Activated naive CD4-positive, alpha-beta T cell treated with anti-CD3 and anti-CD28 coated beads, Interleukin-2, amount 50 U/mL, for 24 hours (primary cell): ENCODE data around the gene CTBP2.
"Not testable (repeated sequence)": the region's sequence is repeated elsewhere in the genome, so short reads cannot be mapped to it uniquely, and the experiment has no call there.

Experiments used
- H3K27ac Mint-ChIP-seq: one replicate; pipeline ENCODE4 v1.8.0; 2021; ENCODE audit warnings: mild to moderate bottlenecking, mixed read lengths
- H3K27me3 Mint-ChIP-seq: one replicate; pipeline ENCODE4 v1.8.0; 2021; ENCODE audit warnings: mixed read lengths
- H3K36me3 Mint-ChIP-seq: one replicate; pipeline ENCODE4 v1.8.0; 2021; ENCODE audit warnings: mixed read lengths
- H3K4me1 Mint-ChIP-seq: one replicate; pipeline ENCODE4 v1.8.0; 2021; ENCODE audit warnings: mixed read lengths
- H3K4me3 Mint-ChIP-seq: one replicate; pipeline ENCODE4 v1.8.0; 2021; ENCODE audit warnings: mild to moderate bottlenecking, mixed read lengths
- H3K9me3 Mint-ChIP-seq: one replicate; pipeline ENCODE4 v1.8.0; 2021; ENCODE audit warnings: mixed read lengths

Gene CTBP2

DNA sequence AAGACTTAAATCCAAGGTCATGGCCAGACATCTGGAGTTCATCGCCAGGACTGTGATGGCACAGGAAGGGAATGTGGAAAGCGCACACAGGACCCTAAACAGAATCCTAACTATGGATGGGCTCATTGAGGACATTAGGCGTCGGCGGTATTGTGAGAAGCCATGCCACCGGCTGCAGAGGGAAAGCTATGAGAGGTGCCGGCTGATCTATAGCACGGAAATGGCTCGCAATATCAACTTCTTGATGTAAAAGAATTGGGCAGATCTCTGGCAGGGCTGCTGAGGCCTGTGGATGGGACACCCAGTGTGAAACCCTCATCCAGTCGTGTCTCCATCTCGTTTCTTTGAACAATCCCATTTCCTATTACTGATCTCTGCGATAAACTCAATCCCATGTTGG is 6.3 kb upstream of the CTBP2 start:
- H3K27me3 Mint-ChIP-seq, result peaks cover 15% of the 10 kb centered on the region
- no peak overlapping the region for H3K27ac Mint-ChIP-seq
- no peaks in the 10 kb centered on the region for H3K9me3 Mint-ChIP-seq
- no peak overlapping the region for H3K4me3 Mint-ChIP-seq
- H3K4me1 Mint-ChIP-seq, result no peaks in the 10 kb centered on the region
- peaks cover 2% of the 10 kb centered on the region for H3K36me3 Mint-ChIP-seq

DNA sequence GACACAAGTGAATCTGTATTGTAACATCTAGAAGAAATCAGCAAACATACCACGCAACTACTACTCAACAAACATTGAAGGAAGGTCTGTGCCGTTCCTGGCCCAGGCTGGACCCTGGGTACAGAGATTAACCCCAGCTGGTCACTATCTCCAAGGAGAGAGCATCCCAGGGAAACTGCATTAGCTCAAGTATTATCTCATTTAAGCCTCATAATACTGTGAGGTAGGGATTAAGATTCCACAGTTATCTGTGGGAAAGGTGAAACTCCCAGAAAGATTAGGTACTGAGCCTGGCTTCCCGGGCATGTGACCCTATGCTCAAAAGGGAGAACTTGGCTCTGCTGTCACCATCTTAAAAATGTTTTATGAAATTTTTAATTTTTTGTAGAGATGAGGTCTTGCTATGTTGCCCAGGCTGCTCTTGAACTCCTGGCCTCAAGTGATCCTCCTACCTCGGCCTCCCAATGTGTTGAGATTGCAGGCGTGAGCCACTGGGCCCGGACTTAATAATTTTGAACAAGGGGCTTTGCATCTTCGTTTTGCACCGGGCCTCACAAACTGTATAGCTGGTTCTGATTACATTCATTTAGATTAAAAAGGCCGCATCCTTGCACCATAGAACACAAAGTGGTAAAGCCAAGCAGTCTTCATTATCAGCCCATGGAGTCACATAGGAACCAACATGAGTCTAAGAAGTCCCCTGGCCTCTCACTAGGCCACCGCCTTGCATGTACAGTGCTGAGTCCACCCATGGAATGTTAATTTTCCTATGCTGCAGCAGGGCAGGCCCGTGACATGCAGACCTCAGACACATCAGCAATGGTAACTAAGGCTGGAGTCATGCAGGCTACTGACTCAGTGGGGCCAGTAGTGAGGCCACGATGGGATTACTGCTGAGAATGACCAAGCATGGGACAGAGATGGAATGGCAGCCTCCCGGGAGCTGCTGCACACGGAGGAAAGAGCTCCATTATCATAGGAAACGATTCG is 5.5 kb upstream of the CTBP2 start:
- Mint-ChIP-seq H3K36me3 (peaks cover 2% of the 10 kb centered on the region), H3K4me1 (no peaks in the 10 kb centered on the region), H3K4me3 (no peak overlapping the region), H3K27ac (no peak overlapping the region), H3K27me3 (peaks cover 15% of the 10 kb centered on the region), H3K9me3 (no peaks in the 10 kb centered on the region)

DNA sequence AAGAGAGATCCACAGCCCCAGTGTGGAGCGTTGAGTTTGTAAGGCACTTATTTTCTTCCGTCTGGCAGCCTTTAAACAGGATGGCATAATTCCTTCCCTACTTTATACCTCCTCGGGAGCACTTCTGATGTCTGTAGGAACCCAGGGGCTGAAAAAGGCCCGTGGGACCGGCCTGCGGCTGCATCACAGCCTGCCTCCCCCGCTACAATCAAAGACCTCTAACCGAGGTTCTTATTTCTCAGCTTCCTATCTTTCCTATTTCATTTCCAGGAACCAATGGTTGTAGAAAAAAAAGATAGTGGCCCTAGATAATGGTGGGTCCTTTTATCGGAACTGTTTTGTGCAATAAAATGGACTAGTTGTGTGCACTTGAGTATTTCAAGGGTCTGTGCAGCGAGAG is 4.1 kb upstream of the CTBP2 start:
- H3K27me3 Mint-ChIP-seq, result peaks cover 15% of the 10 kb centered on the region
- H3K4me1 Mint-ChIP-seq, result no peaks in the 10 kb centered on the region
- no peak overlapping the region for H3K4me3 Mint-ChIP-seq
- no peak overlapping the region for H3K27ac Mint-ChIP-seq
- peaks cover 2% of the 10 kb centered on the region for H3K36me3 Mint-ChIP-seq
- no peaks in the 10 kb centered on the region for H3K9me3 Mint-ChIP-seq

DNA sequence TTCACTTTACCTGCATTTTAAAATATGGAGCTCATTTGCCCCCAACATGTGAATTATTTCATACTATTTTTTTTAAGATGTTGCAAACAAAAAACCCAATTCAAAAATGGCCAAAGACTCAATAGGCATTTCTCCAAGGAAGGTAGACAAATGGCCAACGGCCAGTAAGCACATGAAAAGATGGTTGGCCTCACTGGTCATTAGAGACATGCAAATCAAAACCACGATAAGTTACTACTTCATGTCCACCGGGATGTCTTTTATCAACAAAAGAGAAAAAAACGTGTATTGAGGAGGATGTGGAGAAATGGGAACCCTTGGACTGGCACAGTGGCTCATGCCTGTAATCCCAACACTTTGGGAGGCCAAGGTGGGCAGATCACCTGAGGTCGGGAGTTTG is 3.4 kb upstream of the CTBP2 start:
- peaks cover 14% of the 10 kb centered on the region for H3K27me3 Mint-ChIP-seq
- H3K9me3 Mint-ChIP-seq, result no peaks in the 10 kb centered on the region
- H3K4me1 Mint-ChIP-seq, result no peaks in the 10 kb centered on the region
- H3K36me3 Mint-ChIP-seq, result peaks cover 2% of the 10 kb centered on the region
- H3K4me3 Mint-ChIP-seq, result no peak overlapping the region
- H3K27ac Mint-ChIP-seq, result no peak overlapping the region

DNA sequence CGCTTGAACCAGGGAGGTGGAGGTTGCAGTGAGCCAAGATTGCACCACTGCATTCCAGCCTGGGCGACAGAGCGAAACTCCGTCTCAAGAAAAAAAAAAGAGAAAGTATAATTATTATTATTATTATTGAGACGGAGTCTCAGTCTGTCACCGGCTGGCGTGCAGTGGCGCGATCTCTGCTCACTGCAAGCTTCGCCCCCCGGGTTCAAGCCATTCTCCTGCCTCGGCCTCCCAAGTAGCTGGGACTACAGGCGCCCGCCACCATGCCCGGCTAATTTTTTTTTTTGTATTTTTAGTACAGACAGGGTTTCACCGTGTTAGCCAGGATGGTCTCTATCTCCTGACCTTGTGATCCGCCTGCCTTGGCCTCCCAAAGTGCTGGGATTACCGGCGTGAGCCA is 2.9 kb upstream of the CTBP2 start:
- H3K36me3 Mint-ChIP-seq, H3K9me3 Mint-ChIP-seq, H3K27ac Mint-ChIP-seq, H3K4me3 Mint-ChIP-seq, H3K4me1 Mint-ChIP-seq: not testable (repeated sequence)
- H3K27me3 Mint-ChIP-seq, result peaks cover 15% of the 10 kb centered on the region

DNA sequence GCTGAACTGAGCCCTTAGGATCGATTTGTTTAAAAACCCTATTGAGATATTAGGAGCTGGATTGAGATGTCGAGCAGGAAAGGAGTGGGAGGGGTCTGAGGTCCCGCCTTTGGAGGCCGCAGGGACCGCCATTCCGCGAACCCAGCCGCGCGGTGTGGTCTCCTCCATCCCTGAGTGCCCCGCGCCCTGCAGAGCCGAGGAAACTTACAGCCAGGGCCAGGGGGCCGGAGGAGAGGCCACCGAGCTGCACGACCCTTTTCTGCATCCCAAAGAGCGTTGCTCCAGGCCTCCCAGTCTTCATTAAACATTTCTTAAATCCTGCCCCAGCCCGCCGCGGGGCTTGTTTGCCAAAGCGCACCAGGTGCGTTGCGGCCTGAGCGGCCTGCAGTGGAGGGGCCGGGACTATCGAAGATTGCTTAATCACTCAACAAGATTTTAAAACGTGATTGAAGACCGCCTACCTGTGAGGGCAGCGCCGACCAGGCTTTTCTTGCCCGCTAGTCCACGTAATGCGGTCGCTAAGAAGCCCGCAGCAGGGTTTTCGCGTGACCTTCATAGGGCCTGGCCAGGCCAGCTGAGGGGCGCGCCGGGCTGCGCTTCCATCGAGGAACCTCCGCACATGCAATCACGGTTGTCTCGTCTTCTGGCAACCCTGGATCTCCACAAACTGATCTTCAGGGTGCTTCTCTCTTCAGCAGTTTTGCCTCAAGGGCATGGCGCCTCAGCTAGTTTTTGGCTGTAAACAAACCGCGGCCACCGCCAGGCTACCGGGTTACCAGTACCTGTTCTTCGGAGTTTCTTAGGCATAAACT is 2.0 kb upstream of the CTBP2 start:
- Mint-ChIP-seq H3K4me1 (peaks cover 3% of the 10 kb centered on the region), H3K27me3 (peaks cover 22% of the 10 kb centered on the region), H3K27ac (no peak overlapping the region), H3K9me3 (no peaks in the 10 kb centered on the region), H3K4me3 (peak overlapping the region; percentile 68), H3K36me3 (peaks cover 2% of the 10 kb centered on the region)

DNA sequence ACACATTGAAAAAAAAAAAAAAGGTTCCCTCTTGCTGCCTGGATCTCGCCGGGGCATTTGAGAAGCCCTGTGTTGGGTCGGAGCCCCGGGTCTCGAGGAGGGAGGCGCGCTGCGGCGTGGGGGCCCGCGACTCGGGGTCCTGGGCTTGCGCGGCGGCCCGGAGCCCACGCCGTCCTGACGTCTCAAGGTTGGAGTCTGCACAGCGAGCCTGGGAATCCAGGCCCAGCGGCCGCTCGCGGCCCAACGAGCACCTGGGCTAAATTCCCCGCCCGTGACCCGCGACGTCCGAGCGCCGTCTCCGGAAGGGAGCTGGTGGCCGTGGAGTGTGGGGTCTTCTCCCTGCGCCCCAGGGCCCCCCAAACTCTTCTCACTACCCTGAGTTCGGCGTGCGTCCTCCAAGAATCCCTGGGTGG is 1.4 kb upstream of the CTBP2 start:
- Mint-ChIP-seq H3K9me3 (no peaks in the 10 kb centered on the region), H3K36me3 (peaks cover 2% of the 10 kb centered on the region), H3K27me3 (peaks cover 24% of the 10 kb centered on the region), H3K4me3 (peak overlapping the region; percentile 26), H3K27ac (no peak overlapping the region), H3K4me1 (peaks cover 3% of the 10 kb centered on the region)

DNA sequence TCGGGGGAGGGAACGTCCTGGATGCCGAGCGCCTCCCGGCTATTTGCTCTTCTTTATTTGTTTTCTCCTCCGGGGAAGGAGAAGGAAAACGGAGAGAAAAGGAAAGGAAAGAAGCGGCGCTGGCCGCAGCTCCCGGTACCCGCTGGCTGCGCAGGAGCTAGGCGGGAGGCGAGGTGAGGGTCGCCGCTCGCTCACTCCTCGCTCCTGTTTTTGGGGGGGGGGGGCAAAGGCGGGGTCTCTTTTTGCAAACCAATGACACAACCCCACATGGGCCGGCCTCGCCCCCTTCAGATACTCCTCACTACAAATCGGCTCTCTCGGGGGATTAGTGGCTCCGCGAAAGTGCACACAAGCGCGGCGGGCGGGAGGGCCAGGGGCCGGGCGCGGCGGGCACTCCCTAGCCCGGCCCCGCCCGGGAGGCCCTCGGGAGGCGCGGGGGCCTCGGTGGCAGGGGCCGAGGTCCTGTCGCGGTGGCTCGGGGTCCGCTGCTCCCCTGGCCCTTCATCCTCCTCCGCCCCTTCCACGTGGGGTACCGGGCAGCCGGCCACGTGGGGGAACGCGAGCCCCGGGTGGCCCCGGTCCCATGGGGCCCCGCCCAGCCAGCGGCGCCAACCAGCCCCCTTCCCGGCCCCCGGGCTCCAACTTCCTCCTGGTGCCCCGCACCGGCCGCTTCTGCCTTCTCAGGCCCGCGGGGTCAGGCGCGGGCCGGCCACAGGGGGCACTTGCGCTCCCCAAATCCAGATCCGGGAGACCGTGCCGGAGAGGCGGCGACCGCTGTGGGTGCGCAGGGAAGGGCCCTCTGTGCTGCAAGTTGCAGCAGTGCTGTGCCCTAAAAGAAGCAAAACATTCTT is 718 bp upstream of the CTBP2 start:
- Mint-ChIP-seq H3K9me3 (no peaks in the 10 kb centered on the region), H3K27me3 (peaks cover 25% of the 10 kb centered on the region), H3K4me1 (peaks cover 3% of the 10 kb centered on the region), H3K27ac (no peak overlapping the region), H3K36me3 (peaks cover 2% of the 10 kb centered on the region), H3K4me3 (peak overlapping the region; percentile 63)

DNA sequence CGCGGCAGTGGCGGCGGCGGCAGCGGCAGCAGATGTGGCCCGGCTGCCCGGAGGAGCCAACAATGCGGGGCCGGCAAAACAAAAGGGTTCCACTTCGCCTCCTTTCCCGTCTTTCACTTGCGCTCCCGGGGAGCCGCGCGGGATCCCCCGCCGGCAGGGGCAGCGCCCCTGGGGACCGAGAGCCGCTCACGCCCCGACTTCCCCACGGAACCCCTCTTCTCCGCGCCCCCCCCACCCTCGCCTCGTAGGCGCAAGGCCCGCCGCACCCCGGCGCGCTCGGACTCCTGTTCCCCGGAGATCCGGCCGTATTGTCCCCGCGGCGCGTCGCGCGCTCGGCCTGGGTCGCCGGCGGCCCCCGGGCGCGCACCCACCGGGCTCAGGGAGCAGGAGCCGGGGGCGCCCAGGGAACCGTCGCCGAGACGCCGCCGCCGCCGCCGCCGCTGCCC is 854 bp downstream of the CTBP2 start:
- Mint-ChIP-seq H3K4me3 (peak overlapping the region; percentile 73), H3K27ac (no peak overlapping the region), H3K4me1 (peaks cover 3% of the 10 kb centered on the region), H3K36me3 (peaks cover 2% of the 10 kb centered on the region), H3K9me3 (no peaks in the 10 kb centered on the region), H3K27me3 (peaks cover 31% of the 10 kb centered on the region)

DNA sequence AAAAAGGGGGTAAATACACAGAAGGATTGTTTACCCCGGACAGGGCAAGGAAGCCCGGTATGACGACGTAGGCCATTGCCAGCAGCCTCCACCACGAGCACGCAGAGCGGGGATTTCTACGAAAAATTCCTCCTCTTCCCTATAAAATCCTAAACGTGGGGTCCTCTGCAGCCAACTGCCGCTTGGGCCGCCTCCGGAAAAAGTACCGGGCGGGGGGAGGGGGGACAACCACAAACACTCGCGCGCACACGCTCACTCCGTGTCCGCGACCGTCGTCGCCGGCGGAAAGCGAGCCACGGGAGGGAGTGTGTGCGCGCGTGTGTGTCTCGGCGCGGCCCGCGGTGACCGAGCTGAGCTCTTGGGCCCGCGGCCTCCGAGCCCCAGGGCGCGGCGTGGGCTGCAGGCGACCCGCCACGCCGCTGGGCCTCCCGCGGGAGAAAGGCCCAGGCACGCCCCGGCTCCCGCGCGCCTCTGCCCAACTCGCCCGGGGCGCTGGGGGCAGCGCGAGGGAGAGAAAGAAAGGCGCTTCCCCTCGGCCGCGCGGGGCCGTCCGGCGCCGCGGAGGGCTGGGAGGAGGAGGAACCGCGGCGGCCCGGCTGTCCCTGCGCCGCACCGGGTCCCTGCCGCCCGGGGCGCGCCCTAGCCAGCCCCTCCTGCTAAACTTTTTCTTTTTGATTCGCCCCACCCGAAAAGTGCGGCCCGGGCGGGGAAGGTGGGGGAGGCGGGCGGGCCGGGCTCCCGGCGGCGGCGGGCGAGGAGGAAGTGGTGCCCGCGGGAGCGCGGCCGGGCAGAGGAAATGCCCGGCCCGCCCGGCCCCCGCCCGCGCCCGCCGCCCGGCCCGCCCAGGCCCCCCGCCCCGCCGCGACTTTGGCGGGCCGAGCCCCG is 1.5 kb downstream of the CTBP2 start:
- Mint-ChIP-seq H3K27ac (peak overlapping the region; percentile 68), H3K36me3 (no peaks in the 10 kb centered on the region), H3K27me3 (peaks cover 33% of the 10 kb centered on the region), H3K4me3 (peak overlapping the region; percentile 87), H3K4me1 (peaks cover 8% of the 10 kb centered on the region), H3K9me3 (no peaks in the 10 kb centered on the region)

DNA sequence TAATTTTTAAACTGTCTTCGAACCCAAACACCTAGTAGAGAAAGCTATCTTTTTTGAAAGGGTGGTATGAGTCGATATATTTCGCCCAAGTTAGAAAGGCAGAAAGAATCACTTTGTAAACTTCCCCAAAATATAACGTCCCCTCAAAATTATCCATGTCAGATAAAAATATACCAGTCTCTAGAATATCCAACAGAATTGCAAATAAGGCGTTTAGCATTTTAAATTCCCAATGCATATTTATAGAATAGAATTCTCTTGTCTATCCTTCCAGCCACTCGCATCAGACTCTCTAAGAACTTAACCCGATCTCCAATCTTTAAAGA is 2.1 kb downstream of the CTBP2 start:
- Mint-ChIP-seq H3K4me1 (peaks cover 11% of the 10 kb centered on the region), H3K4me3 (peak overlapping the region; percentile 87)

DNA sequence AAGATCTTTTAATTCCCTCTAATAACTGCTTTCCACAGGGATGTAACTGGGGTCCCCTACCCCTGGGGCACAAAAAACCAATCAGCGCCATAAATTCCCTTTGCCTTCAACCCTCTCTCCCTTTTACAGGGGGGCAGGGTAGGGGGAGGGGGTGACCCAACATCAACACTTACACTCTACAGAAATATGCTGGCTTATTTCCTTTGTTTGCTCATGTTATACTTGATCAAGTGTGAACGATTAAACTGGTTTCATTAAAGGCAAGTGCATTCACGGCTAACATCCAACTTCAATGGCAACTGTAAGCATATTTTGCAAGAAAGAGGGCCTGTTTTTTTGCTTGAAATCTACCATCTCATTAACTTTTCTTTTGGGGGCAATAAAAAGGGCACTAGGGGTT is 2.9 kb downstream of the CTBP2 start:
- Mint-ChIP-seq H3K4me3 (peak overlapping the region; percentile 64), H3K4me1 (peaks cover 11% of the 10 kb centered on the region), H3K27ac (no peak overlapping the region), H3K9me3 (no peaks in the 10 kb centered on the region), H3K36me3 (no peaks in the 10 kb centered on the region), H3K27me3 (peaks cover 36% of the 10 kb centered on the region)

More for the DNA sequence above, 2.1 kb downstream of the CTBP2 start:
- H3K9me3 Mint-ChIP-seq, result no peaks in the 10 kb centered on the region
- H3K27me3 Mint-ChIP-seq, result peaks cover 38% of the 10 kb centered on the region
- H3K27ac Mint-ChIP-seq, result peak overlapping the region; percentile 68
- H3K36me3 Mint-ChIP-seq, result no peaks in the 10 kb centered on the region

DNA sequence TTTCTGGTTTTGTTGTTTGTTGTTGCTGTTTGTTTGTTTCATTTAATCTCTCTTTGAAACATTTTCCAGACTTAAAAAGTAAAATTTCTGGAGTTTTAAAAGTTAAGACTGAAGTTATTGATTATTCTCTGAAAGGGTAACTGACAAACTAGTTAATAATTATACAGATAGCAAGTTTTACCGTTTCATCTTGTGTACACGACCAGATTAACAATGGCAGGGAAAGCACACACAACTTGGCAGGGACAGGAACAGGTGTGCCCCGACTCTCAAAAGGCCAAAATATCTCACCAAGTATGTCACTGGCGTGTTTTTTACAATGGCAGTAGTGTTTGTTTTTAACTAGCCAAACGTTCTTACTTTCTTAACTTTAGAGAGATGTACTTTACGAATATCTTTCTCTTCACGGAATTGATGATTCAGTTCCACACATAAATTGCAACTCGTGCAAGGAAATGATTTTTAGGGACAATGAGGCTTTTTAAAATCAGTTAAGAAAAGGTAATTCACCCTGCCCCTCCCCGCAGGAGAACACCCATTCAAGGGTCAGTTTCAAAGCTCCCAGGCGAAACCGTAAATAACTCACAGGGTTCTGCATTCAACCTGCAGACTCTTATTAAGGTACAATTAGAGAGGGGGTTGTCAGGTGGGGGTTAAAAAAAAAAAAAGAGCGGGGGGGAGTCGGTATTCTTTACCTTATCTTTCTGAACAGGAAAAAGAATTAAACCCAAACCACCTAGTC is 3.5 kb downstream of the CTBP2 start:
- Mint-ChIP-seq H3K4me1 (peaks cover 11% of the 10 kb centered on the region), H3K4me3 (peak overlapping the region; percentile 64), H3K36me3 (no peaks in the 10 kb centered on the region)

DNA sequence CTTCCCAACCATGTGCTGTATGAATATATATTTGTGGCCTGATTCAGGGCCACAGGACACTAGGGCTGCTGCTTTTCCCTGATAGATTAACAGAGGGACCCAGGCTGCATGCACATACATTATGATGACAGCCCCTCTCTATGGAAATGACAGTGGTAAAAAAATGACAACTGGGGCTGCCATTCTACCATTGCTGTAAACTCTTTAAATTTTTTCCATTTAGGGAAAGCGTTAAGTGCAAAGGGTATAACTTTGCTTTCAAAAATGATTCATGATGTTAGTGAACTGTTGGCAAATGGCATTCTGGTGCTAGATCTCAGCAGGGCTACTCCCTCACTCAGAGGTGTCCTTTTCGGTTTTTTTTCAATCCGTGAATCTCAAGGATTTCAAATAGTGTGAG is 4.2 kb downstream of the CTBP2 start:
- peaks cover 12% of the 10 kb centered on the region for H3K4me1 Mint-ChIP-seq
- H3K27me3 Mint-ChIP-seq, result peaks cover 40% of the 10 kb centered on the region

More for the DNA sequence above, 3.5 kb downstream of the CTBP2 start:
- peaks cover 39% of the 10 kb centered on the region for H3K27me3 Mint-ChIP-seq
- no peaks in the 10 kb centered on the region for H3K9me3 Mint-ChIP-seq
- no peak overlapping the region for H3K27ac Mint-ChIP-seq

More for the DNA sequence above, 4.2 kb downstream of the CTBP2 start:
- Mint-ChIP-seq H3K27ac (no peak overlapping the region), H3K36me3 (no peaks in the 10 kb centered on the region), H3K4me3 (no peak overlapping the region), H3K9me3 (no peaks in the 10 kb centered on the region)
